HepG2 (cell line): ENCODE results near the gene UPB1. TPM values are rescaled to one million over a fixed set of nuclear protein-coding genes. Genes with fewer than 3 reads are reported as not detected.

Source experiments
- ATAC-seq: fragments of 200-7000 bp; cut with Tn5 transposase; 3 replicates; pipeline ENCODE4 v1.9.1; 2020; ENCODE audit warnings: mild to moderate bottlenecking, moderate library complexity
- BruUV-seq: library from RNA; stranded (reverse); fragments of 400-500 nt; replicated peaks from 2 replicates; lab custom pipeline; 2021; lab: Mats Ljungman, UMichigan
- CTCF ChIA-PET: fragments of 300-600 bp; formaldehyde crosslinking; extraction: SDS; loops from one replicate; lab custom pipeline; 2021; ENCODE audit warnings: low total read pairs, inconsistent platforms, low intra/inter-chr PET ratio; lab: Yijun Ruan, JAX
- POLR2A ChIA-PET: fragments of 350-600 bp; sonication (Branson Sonifier 250); formaldehyde crosslinking; loops from one replicate; lab custom pipeline; 2020; ENCODE audit warnings: antibody characterized with exemption, inconsistent platforms; lab: Yijun Ruan, JAX
- DNase-seq: peaks from one replicate; pipeline ENCODE4 v3.0.0-alpha.2; 2015; ENCODE audit warnings: low spot score
- FAIRE-seq: peaks from 3 replicates; lab custom pipeline; 2011; peaks lifted over from hg19 to GRCh38; lab: Jason Lieb, UNC
- H2AFZ ChIP-seq: one replicate; pipeline ENCODE4 v1.6.1; 2011; ENCODE audit warnings: low read length, inconsistent platforms
- H3K27ac ChIP-seq: fragments of 300-600 bp; 3 replicates; pipeline ENCODE4 v1.8.0; 2011; ENCODE audit warnings: mixed run types, mild to moderate bottlenecking, mixed read lengths, low read length, inconsistent platforms; ENCODE audit not compliant: insufficient read depth; ENCODE audit errors: extremely low read length
- H3K27me3 ChIP-seq, 2 experiments: fragments of 200-600 bp in 1 of 2; 2 replicates in 1 of 2; 3 replicates in 1 of 2; pipeline versions ENCODE4 v1.6.0 to v1.8.0; 2011; ENCODE audit warnings: low read length in 2 of 2, mild to moderate bottlenecking in 2 of 2, moderate library complexity in 2 of 2, inconsistent platforms in 1 of 2; ENCODE audit not compliant: insufficient read depth in 2 of 2, control insufficient read depth in 1 of 2
- H3K36me3 ChIP-seq, 2 experiments: fragments of 200-600 bp in 1 of 2; replicated peaks in 1 of 2; 2 replicates in 1 of 2; 3 replicates in 1 of 2; pipeline versions ENCODE4 v1.5.1 to v1.8.0; 2011; ENCODE audit warnings: low read length in 2 of 2, inconsistent platforms in 1 of 2; ENCODE audit not compliant: insufficient read depth in 2 of 2, control insufficient read depth in 1 of 2
- H3K4me1 ChIP-seq: 2 replicates; pipeline ENCODE4 v1.5.1; 2012; ENCODE audit warnings: low read length, inconsistent platforms; ENCODE audit not compliant: insufficient read depth
- H3K4me2 ChIP-seq: 2 replicates; pipeline ENCODE4 v1.6.0; 2011; ENCODE audit warnings: low read depth, low read length, inconsistent platforms
- H3K4me3 ChIP-seq, 3 experiments: fragments of 200-600 bp in 1 of 3; sonication (generic), shearing (Covaris generic) in 1 of 3; replicated peaks in 1 of 3; 2 replicates each; pipeline ENCODE4 v1.5.1; 2011 to 2016; ENCODE audit warnings: low read length in 3 of 3, inconsistent platforms in 2 of 3, low read depth in 2 of 3, mild to moderate bottlenecking in 2 of 3, control low read depth in 1 of 3, mixed read lengths in 1 of 3; ENCODE audit not compliant: insufficient read depth in 1 of 3
- H3K79me2 ChIP-seq: one replicate; pipeline ENCODE4 v1.6.1; 2011; ENCODE audit warnings: low read length, inconsistent platforms; ENCODE audit not compliant: insufficient read depth
- H3K9ac ChIP-seq: 2 replicates; pipeline ENCODE4 v1.6.0; 2011; ENCODE audit warnings: mild to moderate bottlenecking, low read depth, low read length, inconsistent platforms; ENCODE audit not compliant: insufficient read depth
- H3K9me3 ChIP-seq: 2 replicates; pipeline ENCODE4 v1.5.1; 2012; ENCODE audit warnings: mild to moderate bottlenecking, low read length
- H4K20me1 ChIP-seq: 2 replicates; pipeline ENCODE4 v1.6.0; 2011; ENCODE audit warnings: inconsistent platforms, mild to moderate bottlenecking, low read length, moderate library complexity; ENCODE audit not compliant: insufficient read depth
- CBX1 ChIP-seq: IDR thresholded peaks from one replicate; pipeline ENCODE4 v1.6.1; 2016; ENCODE audit warnings: antibody characterized with exemption, low read depth
- FOXK1 ChIP-seq: sonication (generic); formaldehyde crosslinking; IDR thresholded peaks from 2 replicates; pipeline ENCODE4 v1.4.0; 2020; ENCODE audit warnings: low read depth, missing genetic modification reagents, borderline replicate concordance
- NONO ChIP-seq, 2 experiments: fragments of 450-650 bp in 1 of 2; sonication (generic) in 1 of 2; formaldehyde crosslinking in 1 of 2; IDR thresholded peaks in 1 of 2; conservative IDR thresholded peaks in 1 of 2; 2 replicates each; pipeline versions ENCODE4 v1.6.1 to v1.8.0; 2017 to 2022; ENCODE audit warnings: mild to moderate bottlenecking in 1 of 2, missing genetic modification reagents in 1 of 2, moderate library complexity in 1 of 2
- ZNF263 ChIP-seq: sonication (generic); formaldehyde crosslinking; IDR thresholded peaks from 2 replicates; pipeline ENCODE4 v1.4.0; 2020; ENCODE audit warnings: missing genetic modification reagents
- ZNF460 ChIP-seq: sonication (generic); formaldehyde crosslinking; IDR thresholded peaks from 2 replicates; pipeline ENCODE4 v1.5.1; 2020; ENCODE audit warnings: missing genetic modification reagents, mild to moderate bottlenecking, borderline replicate concordance
- ZNF510 ChIP-seq: sonication (generic); formaldehyde crosslinking; IDR thresholded peaks from 2 replicates; pipeline ENCODE4 v1.4.0; 2020; ENCODE audit warnings: low read depth, mild to moderate bottlenecking, missing genetic modification reagents
- WGBS: methylation state at CpG from one replicate; pipeline ENCODE4 v1.1.6; 2017; ENCODE audit warnings: low lambda C conversion rate; 5-methylcytosine and 5-hydroxymethylcytosine counted together
- in situ Hi-C: cut with HindIII; loops from 2 replicates; pipeline ENCODE4 v1.10.0; 2017; ENCODE audit warnings: low pct_unique_long_range_greater_than_20kb; ENCODE audit not compliant: extremely low pct_ligation_motif_present
- intact Hi-C: fragments of 100-400 bp; cut with micrococcal nuclease; formaldehyde crosslinking; loops from one replicate; pipeline ENCODE4 v1.10.0; 2022; ENCODE audit not compliant: unreplicated experiment
- polyA plus RNA-seq, 8 experiments: library from polyadenylated mRNA; depleted of rRNA in 3 of 8; stranded (reverse) in 7 of 8; unstranded in 1 of 8; fragments of >200 nt; fragmentation: Illumina TruSeq in 4 of 8; extraction: Trizol in 4 of 8; gene quantifications; 2 replicates each; pipeline versions ENCODE4 v1.2.1 to v1.2.3, GENCODE V29; 2011 to 2016; ENCODE audit warnings: low read depth in 4 of 8, missing spikeins in 1 of 8, mixed read lengths in 1 of 8; ENCODE audit not compliant: insufficient read depth in 1 of 8
- total RNA-seq, 5 experiments: library from RNA; depleted of rRNA; stranded (reverse); fragments of >200 nt; fragmentation: Illumina TruSeq; extraction: Trizol; gene quantifications; 2 replicates each; pipeline ENCODE4 v1.2.3, GENCODE V29; 2016; ENCODE audit warnings: low read depth in 1 of 5
- TF ChIP-seq, protein P1 (sequence below): sonication (generic); formaldehyde crosslinking; IDR thresholded peaks from 2 replicates; pipeline ENCODE4; 2020; ENCODE audit warnings: missing genetic modification reagents, mild to moderate bottlenecking, borderline replicate concordance
- TF ChIP-seq, protein P2 (sequence below): sonication (generic); formaldehyde crosslinking; IDR thresholded peaks from 2 replicates; pipeline ENCODE4 v1.8.0; 2022; ENCODE audit warnings: missing genetic modification reagents, mild to moderate bottlenecking, moderate library complexity, borderline replicate concordance
- TF ChIP-seq, protein P3 (sequence below): sonication (generic); formaldehyde crosslinking; IDR thresholded peaks from 2 replicates; pipeline ENCODE4 v1.5.1; 2020; ENCODE audit warnings: missing genetic modification reagents, mild to moderate bottlenecking, borderline replicate concordance
- TF ChIP-seq, protein P4 (sequence below): sonication (generic); formaldehyde crosslinking; IDR thresholded peaks from 2 replicates; pipeline ENCODE4 v1.5.1; 2020; ENCODE audit warnings: mild to moderate bottlenecking, missing genetic modification reagents
- TF ChIP-seq, protein P5 (sequence below): sonication (generic); formaldehyde crosslinking; IDR thresholded peaks from 2 replicates; pipeline ENCODE4 v1.5.0; 2020; ENCODE audit warnings: mild to moderate bottlenecking, missing genetic modification reagents

The UPB1 gene
- total and polyA plus RNA-seq, 2 of the 13 experiments (the other 11 are each of a cell fraction or from before 2014, with no cell fraction given) = 0.38 to 1.2 TPM

DNA sequence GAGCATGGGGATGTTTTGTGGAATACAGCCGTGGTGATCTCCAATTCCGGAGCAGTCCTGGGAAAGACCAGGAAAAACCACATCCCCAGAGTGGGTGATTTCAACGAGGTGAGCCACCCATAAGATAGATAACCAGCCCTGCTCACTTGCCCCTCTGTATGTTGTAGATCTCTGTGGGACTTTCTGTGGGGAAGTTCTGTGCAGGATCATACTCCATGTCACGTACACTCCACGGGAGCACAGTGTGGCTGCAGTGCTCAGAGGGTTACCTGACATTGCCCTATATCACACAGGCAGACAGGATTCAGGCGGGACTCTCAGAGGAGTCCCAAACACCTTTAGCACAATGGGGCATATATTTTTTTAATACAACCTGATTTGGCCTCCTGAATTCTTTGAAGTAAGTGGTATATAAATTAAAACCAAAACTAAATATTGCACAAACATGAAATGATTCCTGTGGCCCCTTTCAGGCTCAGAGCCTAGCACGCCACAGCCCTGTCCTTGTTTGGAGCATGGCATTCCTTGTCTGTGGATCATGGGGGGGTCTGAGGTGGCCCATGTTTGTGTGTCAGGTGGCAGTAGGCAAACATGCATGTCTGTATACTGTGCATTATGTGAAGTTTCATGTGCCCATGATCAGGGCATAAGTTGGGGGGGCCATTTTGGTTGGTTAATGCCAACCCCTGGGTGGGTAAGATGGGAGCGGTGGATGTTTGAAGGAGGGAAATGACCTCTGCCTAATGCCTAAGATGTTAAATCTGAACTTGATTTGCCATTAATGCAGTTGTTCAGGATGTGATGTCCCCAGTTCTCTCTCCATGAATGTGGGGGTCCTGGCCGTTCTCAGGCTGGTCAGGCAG is 18.5 kb downstream of the UPB1 start:
- Histone ChIP-seq H3K79me2 (no peaks in the 10 kb centered on the region), H3K4me1 (peaks cover 100% of the 10 kb centered on the region), H3K27me3 (no peaks in the 10 kb centered on the region), H3K9ac (peak overlapping the region; percentile 29), H2AFZ (no peak overlapping the region), H3K4me2 (peak overlapping the region; percentile 51), H3K4me3 (no peak overlapping the region), H3K9me3 (no peaks in the 10 kb centered on the region), H3K36me3 (no peaks in the 10 kb centered on the region), H3K27ac (peak overlapping the region; percentile 75), H4K20me1 (no peaks in the 10 kb centered on the region)
- no peak for FAIRE-seq
- BruUV-seq = no TSS peak
- ATAC-seq = peak; percentile 59
- CTCF ChIA-PET = no interaction called here
- intact Hi-C loops = no loop called here
- 79% methylated on average over 7 of the region's 9 CpGs for WGBS
- POLR2A ChIA-PET = interaction anchor here (0.7 to 1.5 kb wide), 10 partner anchors 8 to 41 kb away, joined by 3 to 22 read pairs (median 5); partner anchors contain the start of gene GUCD1
- DNase-seq = no peak
- in situ Hi-C loops = loop anchor here (10.0 kb wide), 1 partner anchor 189 kb away; no protein-coding TSS in a partner anchor
- TF ChIP-seq, protein P1, sequence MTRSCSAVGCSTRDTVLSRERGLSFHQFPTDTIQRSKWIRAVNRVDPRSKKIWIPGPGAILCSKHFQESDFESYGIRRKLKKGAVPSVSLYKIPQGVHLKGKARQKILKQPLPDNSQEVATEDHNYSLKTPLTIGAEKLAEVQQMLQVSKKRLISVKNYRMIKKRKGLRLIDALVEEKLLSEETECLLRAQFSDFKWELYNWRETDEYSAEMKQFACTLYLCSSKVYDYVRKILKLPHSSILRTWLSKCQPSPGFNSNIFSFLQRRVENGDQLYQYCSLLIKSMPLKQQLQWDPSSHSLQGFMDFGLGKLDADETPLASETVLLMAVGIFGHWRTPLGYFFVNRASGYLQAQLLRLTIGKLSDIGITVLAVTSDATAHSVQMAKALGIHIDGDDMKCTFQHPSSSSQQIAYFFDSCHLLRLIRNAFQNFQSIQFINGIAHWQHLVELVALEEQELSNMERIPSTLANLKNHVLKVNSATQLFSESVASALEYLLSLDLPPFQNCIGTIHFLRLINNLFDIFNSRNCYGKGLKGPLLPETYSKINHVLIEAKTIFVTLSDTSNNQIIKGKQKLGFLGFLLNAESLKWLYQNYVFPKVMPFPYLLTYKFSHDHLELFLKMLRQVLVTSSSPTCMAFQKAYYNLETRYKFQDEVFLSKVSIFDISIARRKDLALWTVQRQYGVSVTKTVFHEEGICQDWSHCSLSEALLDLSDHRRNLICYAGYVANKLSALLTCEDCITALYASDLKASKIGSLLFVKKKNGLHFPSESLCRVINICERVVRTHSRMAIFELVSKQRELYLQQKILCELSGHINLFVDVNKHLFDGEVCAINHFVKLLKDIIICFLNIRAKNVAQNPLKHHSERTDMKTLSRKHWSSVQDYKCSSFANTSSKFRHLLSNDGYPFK = no peak
- TF ChIP-seq ZNF460 (CRISPR knock-in tag) (no peak), ZNF263 (CRISPR knock-in tag) (no peak), NONO (IDR thresholded peaks at IDR 0.05) (no peak), NONO (CRISPR knock-in tag; conservative IDR thresholded peaks at IDR 0.05) (peak; percentile 3; the same call in 1 of the 2 replicates), FOXK1 (no peak), ZNF510 (CRISPR knock-in tag) (0 out of 2 replicates have a peak, but pooled peaks have one; percentile 3), CBX1 (no peak)
- TF ChIP-seq, protein P2, sequence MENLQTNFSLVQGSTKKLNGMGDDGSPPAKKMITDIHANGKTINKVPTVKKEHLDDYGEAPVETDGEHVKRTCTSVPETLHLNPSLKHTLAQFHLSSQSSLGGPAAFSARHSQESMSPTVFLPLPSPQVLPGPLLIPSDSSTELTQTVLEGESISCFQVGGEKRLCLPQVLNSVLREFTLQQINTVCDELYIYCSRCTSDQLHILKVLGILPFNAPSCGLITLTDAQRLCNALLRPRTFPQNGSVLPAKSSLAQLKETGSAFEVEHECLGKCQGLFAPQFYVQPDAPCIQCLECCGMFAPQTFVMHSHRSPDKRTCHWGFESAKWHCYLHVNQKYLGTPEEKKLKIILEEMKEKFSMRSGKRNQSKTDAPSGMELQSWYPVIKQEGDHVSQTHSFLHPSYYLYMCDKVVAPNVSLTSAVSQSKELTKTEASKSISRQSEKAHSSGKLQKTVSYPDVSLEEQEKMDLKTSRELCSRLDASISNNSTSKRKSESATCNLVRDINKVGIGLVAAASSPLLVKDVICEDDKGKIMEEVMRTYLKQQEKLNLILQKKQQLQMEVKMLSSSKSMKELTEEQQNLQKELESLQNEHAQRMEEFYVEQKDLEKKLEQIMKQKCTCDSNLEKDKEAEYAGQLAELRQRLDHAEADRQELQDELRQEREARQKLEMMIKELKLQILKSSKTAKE (CRISPR knock-in tag) = no peak
- TF ChIP-seq, protein P3, sequence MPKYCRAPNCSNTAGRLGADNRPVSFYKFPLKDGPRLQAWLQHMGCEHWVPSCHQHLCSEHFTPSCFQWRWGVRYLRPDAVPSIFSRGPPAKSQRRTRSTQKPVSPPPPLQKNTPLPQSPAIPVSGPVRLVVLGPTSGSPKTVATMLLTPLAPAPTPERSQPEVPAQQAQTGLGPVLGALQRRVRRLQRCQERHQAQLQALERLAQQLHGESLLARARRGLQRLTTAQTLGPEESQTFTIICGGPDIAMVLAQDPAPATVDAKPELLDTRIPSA = no peak
- TF ChIP-seq, protein P4, sequence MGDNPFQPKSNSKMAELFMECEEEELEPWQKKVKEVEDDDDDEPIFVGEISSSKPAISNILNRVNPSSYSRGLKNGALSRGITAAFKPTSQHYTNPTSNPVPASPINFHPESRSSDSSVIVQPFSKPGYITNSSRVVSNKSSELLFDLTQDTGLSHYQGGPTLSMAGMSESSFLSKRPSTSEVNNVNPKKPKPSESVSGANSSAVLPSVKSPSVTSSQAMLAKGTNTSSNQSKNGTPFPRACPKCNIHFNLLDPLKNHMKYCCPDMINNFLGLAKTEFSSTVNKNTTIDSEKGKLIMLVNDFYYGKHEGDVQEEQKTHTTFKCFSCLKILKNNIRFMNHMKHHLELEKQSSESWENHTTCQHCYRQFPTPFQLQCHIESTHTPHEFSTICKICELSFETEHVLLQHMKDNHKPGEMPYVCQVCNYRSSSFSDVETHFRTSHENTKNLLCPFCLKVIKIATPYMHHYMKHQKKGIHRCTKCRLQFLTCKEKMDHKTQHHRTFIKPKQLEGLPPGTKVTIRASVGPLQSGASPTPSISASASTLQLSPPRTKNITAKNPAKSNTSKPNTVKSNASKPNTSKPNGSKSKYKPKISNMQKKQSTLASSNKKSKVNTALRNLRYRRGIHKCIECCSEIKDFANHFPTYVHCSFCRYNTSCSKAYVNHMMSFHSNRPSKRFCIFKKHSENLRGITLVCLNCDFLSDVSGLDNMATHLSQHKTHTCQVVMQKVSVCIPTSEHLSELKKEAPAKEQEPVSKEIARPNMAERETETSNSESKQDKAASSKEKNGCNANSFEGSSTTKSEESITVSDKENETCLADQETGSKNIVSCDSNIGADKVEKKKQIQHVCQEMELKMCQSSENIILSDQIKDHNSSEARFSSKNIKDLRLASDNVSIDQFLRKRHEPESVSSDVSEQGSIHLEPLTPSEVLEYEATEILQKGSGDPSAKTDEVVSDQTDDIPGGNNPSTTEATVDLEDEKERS (CRISPR knock-in tag) = no peak
- TF ChIP-seq, protein P5, sequence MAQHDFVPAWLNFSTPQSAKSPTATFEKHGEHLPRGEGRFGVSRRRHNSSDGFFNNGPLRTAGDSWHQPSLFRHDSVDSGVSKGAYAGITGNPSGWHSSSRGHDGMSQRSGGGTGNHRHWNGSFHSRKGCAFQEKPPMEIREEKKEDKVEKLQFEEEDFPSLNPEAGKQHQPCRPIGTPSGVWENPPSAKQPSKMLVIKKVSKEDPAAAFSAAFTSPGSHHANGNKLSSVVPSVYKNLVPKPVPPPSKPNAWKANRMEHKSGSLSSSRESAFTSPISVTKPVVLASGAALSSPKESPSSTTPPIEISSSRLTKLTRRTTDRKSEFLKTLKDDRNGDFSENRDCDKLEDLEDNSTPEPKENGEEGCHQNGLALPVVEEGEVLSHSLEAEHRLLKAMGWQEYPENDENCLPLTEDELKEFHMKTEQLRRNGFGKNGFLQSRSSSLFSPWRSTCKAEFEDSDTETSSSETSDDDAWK (CRISPR knock-in tag) = no peak
